Measurements from ENCODE around the gene SUMO2.
"Not testable (repeated sequence)": the region's sequence is repeated elsewhere in the genome, so short reads cannot be mapped to it uniquely, and the experiment has no call there.

The SUMO2 gene

DNA sequence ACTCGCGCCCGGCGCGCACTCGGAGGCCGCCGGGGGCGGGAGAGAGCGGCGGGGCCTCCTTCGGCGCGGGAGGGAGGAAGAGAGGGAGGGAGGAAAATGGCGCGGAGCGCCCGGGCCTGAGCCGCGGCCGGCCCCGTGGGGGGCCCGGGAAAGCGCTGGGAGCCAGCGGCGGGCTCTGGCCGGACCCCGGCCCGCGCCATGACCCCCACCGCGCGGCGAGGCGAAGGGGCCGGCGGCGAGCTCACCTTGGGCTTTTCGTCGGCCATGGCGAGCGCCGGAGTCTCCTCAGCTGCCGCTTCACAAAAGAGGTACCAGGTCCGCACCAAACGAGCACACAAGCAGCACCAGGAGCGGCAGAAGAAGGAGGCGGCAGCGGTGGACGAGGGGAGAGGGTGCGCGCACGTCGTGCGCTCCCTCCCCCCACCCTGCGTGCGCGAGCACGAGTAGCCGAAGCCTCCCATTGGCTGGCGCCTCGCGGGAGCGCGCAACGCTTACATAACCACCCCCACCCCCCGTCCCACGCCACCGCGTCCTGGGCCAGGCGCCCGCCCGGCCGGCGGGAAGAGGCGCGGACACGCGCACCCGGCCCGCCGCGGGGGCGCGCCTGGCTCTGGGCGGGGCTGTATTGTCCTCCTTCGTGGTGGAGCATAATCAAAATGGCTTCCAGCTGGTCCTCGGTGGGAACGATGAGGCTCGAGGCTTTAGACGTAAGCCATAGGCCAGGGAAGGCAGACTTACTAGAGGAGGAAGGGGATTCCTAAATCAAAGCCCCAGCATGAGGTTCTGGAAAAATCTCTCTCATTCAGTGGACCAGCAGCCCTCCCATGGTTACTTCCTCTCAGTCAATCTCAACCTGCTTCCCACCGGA is at the start of gene SUMO2:
Gene SUMO2, minus strand, starts transcription at position 391 of the 868 bp plus-strand sequence. Its CDS starts 125 bp downstream, at position 266.
- peak; percentile 96 for DNase-seq (ENCODE audit: low spot score)

DNA sequence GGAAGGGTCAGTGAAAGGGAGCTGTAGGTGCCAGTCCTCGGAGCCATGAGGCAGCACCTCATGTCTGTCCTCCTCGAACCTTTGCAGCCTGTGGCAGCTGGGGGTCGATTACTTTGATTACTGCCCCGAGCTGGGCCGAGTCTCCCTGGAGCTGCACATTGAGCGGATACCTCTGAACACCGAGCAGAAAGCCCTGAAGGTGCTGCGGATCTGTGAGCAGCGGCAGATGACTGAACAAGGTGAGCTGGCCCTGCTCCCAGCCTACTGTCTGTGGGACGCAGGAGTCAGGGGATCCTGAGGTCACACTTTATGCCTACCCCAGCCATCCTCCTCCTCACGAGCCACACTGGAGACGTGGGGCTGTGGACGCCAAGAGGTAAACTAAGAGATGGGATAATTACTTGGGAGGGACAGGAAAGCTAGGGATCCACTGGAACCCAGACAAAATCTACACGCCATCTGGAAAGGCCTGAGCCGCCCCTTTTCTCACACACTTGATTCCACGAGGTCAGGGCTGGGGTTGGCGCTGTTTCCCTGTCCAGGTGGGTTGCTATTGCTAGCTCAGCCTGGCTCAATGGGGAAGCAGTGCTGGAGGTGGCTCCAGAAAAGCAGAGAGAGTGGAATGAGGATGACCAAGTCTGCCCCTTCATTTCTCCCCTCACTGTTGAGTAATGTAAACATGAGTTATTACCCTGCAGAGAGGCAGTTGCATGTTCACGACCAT is 49.1 kb upstream of the SUMO2 start:
- no peak for DNase-seq (ENCODE audit: low spot score)

GRCh38 chr17:75231071-75231470 is 48.3 kb upstream of the SUMO2 start:
- no peak for DNase-seq (ENCODE audit: low spot score)

- DNase-seq (ENCODE audit: low spot score), result no peak
These were observed 46.1 kb upstream of the SUMO2 start for GRCh38 chr17:75228847-75229246.

DNA sequence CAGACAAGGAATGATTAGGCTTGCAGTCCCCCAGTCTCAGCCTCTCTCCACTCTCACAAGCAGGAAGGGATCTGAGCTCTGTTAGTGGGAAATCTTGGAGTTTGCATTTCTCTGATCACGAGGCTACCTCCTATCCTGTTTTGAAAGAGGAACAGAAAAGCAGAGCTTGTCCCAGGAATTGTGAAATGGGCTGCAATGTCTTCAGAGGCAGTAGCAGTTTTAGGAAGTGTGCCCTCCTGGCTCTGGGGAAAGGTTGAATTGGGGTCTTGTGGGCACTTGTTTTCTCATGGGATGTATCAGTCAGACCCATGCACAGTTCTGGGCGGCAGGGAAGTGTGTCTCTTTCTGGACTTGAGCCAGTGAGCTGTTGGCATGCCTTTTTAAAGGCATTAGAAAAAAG is 45.5 kb upstream of the SUMO2 start:
- no peak for DNase-seq (ENCODE audit: low spot score)

DNA sequence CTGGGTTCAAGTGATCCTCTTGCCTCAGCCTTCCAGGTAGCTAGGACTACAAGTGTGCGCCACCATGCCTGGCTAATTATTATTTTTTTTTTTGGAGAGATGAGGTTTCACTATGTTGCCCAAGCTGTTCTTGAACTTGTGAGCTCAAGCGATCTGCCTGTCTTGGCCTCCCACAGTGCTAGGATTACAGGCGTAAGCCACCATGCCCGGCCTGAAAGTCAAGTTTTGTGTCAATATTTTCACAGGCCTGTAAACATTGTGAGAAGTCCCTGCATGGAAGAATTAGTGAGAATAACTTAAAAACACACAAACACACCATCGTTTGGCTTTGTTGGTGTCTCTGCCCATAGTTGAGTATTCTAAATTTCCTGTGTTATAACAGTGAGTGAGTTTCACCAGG is 45.0 kb upstream of the SUMO2 start:
- no peak for DNase-seq (ENCODE audit: low spot score)

DNA sequence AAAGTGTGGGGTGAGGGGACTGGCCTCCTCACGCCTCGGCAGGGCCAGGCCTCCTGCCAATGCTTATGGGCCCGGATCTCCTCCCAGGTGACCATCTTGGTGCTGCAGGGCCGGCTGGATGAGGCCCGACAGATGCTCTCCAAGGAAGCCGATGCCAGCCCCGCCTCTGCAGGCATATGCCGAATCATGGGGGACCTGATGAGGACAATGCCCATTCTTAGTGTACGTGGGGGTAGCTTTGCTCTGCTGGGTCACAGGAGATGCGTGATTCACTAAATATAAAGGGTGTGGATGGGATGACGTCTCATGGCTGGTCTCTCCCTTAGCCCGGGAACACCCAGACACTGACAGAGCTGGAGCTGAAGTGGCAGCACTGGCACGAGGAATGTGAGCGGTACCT is 42.3 kb upstream of the SUMO2 start:
- no peak for DNase-seq (ENCODE audit: low spot score)

GRCh38 chr17:75219815-75220214 is 37.1 kb upstream of the SUMO2 start:
- DNase-seq (ENCODE audit: low spot score), result no peak

DNA sequence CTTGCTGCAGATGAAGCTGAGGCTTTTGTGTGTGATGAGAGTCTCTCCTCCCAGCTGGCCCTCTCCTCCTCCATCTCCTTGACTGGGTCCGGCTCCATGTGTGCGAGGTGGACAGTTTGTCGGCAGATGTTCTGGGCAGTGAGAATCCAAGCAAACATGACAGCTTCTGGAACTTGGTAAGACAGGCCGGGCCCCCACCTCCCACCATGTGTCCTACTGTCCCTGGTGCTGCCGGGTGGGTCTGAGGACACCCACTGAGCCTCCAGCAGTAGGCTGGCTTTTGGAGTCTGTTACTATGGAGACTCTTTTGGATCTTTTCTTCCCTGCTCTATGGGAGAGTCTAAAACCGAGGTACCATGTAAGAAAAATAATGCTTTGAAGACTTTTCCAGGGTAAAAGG is 35.4 kb upstream of the SUMO2 start:
- DNase-seq (ENCODE audit: low spot score), result no peak

DNA sequence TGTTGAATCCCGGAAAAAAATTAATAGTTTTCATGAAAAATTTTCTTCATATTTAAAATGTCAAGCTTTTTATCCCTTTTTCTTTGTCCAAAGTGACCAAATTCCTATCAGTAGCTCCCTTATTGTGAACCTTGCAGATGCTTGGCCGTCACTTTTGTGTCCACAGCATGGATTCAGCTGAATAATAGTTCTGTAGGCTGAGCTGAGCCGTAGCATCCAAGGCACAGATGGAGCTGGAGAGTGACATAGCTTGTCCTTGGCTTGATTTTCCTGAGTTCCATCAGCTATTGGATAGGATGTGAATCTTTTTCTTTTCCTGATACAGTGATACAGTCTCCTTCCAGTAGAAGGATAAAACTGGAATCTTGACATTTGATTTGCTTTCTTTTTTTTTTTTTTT is 26.3 kb upstream of the SUMO2 start:
- DNase-seq (ENCODE audit: low spot score), result no peak

GRCh38 chr17:75208161-75208560 is 25.4 kb upstream of the SUMO2 start:
- no peak for DNase-seq (ENCODE audit: low spot score)

DNA sequence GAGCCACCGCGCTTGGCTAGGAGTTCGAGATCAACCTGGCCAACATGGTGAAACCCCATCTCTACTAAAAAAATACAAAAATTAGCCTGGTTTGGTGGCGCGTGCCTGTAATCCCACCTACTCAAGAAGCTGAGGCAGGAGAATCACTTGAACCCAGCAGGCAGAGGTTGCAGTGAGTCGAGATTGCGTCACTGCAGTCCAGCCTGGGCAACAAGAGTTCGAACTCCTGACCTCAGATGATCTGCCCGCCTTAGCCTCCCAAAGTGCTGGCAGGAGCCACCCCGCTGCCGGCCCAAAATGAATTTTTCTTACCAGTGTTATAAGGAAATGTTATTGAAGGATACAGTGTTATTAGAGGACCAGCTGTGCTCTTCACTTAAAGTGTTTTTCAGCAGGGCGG is 25.0 kb upstream of the SUMO2 start:
- no peak for DNase-seq (ENCODE audit: low spot score)

- DNase-seq (ENCODE audit: low spot score), result not testable (repeated sequence)
These were observed 24.3 kb upstream of the SUMO2 start for GRCh38 chr17:75207050-75207407.

DNA sequence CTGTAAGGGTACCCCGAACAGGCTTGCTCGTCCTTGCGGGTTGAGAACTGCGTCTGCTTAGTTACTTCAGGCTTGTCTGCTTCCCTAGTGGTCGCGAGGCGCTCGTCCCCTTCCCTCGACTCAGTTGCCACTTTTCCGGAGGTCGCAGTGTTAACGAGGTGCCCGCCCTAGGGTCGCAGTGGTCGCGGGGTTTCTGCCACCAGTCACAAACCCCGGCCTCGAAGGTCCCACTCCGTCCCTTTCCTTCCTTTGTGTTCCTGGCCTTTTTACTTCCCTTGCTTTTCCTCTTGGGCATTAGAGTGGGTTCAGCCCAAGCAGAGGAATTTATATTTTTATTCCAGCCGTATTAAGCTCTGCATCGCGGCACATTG is 23.0 kb upstream of the SUMO2 start:
- DNase-seq (ENCODE audit: low spot score), result no peak

- DNase-seq (ENCODE audit: low spot score), result peak; percentile 91
These were observed 22.5 kb upstream of the SUMO2 start, which contains the start of gene NUP85 for GRCh38 chr17:75205037-75205792. Gene NUP85 (plus strand): TSS chr17:75205679. CDS start chr17:75205762, 83 bp downstream.

DNA sequence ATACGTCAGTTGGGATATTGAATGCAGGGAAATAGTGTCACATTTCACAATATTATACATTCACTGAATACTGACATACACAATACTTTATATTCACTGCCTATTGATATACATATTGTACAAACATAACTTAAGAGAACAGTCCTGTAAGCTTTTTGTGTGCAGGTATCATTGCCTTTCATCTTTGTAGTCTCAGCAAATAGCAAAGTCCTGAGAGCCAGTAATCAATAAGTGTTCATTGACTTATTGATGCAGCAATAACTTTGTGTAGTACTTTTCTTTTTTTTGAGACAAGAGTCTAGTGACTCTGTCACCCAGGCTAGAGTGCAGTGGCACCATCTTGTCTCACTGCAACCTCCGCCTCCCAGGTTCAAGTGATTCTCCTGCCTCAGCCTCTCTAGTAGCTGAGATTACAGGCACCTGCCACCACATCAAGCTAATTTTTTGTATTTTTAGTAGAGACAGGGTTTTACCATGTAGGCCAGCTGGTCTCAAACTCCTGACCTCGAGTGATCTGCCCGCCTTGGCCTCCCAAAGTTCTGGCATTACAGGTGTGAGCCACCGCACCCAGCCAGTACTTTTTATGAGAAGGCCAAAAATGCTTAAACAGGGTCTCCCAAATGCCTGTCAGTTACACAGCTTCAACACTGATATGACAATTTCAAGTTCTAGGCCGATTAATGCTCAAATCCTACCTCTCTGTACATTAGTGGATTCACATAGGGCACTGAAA is 17.3 kb upstream of the SUMO2 start:
- no peak for DNase-seq (ENCODE audit: low spot score)

DNA sequence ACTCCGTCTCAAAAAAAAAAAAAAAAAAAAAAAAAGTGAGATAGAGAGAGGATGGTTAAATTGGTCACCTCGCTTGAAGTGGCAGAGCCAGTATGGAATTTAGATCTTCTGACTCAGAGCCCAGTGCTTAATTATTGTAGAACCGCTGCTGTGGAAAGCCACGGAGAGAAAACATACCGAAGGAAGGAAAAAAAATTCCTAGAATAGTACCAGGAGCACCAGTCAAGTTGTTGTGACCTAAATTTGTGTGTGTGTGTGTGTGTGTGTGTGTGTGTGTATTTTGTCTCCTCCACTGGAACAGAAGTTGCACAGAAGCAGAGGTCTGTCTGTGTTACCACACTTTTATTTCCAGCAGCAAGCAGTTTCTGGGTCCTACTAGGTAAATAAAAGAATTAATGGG is 12.1 kb upstream of the SUMO2 start:
- no peak for DNase-seq (ENCODE audit: low spot score)

- no peak for DNase-seq (ENCODE audit: low spot score)
These were observed 8.8 kb upstream of the SUMO2 start for GRCh38 chr17:75191584-75191983.

DNA sequence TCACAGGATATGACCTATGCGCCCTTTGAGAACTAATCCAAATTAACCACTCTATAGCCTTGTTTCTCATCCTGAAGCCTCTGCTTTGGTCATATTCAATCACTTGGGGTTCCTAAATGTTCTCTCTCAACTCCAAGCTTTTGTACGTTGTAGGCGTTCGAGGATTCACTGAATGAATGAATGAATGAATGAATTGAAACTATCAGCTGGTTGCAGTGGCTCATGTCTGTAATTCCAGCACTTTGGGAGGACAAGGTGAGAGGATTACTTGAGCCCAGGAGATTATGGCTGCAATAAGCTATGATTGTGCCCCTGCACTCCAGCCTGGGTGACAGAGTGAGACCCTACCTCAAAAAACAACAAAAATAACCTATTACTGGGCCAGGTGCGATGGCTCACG is 5.9 kb upstream of the SUMO2 start:
- no peak for DNase-seq (ENCODE audit: low spot score)

- DNase-seq (ENCODE audit: low spot score), result no peak
These were observed 1.5 kb upstream of the SUMO2 start for GRCh38 chr17:75183999-75184884.

- DNase-seq (ENCODE audit: low spot score), result no peak
These were observed 515 bp downstream of the SUMO2 start for GRCh38 chr17:75182319-75182568.
